ENCODE measurements around the gene SGPP1.

- TF ChIP-seq, protein P1, sequence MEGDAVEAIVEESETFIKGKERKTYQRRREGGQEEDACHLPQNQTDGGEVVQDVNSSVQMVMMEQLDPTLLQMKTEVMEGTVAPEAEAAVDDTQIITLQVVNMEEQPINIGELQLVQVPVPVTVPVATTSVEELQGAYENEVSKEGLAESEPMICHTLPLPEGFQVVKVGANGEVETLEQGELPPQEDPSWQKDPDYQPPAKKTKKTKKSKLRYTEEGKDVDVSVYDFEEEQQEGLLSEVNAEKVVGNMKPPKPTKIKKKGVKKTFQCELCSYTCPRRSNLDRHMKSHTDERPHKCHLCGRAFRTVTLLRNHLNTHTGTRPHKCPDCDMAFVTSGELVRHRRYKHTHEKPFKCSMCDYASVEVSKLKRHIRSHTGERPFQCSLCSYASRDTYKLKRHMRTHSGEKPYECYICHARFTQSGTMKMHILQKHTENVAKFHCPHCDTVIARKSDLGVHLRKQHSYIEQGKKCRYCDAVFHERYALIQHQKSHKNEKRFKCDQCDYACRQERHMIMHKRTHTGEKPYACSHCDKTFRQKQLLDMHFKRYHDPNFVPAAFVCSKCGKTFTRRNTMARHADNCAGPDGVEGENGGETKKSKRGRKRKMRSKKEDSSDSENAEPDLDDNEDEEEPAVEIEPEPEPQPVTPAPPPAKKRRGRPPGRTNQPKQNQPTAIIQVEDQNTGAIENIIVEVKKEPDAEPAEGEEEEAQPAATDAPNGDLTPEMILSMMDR (optimal IDR thresholded peaks at IDR 0.05 in 1 of 3, IDR thresholded peaks at IDR 0.05 in 1 of 3, conservative IDR thresholded peaks at IDR 0.05 in 1 of 3; ENCODE audit: extremely low read depth in 1 of 3, insufficient read depth in 2 of 3, low read length in 3 of 3), result no peak
- TF ChIP-seq EZH2 (IDR thresholded peaks at IDR 0.05; ENCODE audit: low read length), result no peak
Measured at GRCh38 chr14:63672417-63673180, 55.3 kb downstream of the SGPP1 start.
